GM12892 (cell line): ENCODE results near the gene ADAR.

ENCODE experiments used
- POLR2A ChIP-seq: IDR thresholded peaks from 2 replicates; pipeline ENCODE4 v1.6.1; 2011; ENCODE audit warnings: low read depth, low read length, control low read depth
- POLR2AphosphoS5 ChIP-seq: IDR thresholded peaks from 2 replicates; pipeline ENCODE4 v1.6.1; 2011; ENCODE audit warnings: low read depth, low read length, control low read depth

DNA sequence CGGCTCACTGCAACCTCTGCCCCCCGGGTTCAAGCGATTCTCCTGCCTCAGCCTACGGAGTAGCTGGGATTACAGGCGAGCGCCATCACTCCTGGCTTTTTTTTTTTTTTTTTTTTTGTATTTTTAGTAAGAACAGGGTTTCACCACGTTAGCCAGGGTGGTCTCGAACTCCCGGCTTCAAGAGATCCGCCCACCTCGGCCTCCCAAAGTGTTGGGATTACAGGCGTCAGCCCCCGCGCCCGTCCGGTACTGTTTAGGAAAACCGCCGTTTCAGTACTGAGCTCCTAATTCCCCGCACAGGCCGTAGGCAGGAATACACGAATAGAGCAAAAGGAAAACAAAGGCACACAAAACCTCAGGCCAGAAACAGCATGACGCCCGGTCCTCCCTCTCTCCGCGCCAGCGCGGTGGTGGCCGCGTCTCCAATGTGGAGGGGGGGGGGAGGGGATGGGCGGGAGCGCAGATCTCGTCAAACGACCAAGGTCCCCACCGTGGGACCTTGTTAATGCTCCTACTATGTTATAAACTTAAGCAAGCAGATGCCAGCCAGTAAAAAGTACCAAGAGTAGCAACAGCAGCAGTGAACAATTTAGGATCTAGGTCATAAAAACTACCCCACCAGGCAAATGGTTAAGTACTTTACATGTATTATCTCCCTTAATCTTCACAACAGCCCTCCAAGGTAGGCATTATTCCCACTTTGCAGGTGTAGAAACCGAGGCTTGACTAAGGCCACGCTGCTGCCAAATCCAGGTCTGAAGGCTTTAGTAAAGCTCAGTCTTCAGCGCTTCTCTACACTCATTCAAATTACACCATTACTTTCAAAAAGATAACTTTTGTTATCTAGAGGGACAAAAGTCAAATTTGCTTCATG is 648 bp upstream of the ADAR start:
- TF ChIP-seq POLR2A (no peak; the same call in none of the 2 replicates), POLR2AphosphoS5 (no peak; the same call in 1 of the 2 replicates)
